Chondrocyte (in vitro differentiated cells): ENCODE measurements around the gene ARHGEF17. TPM values are rescaled to one million over a fixed set of nuclear protein-coding genes. Genes with fewer than 3 reads are reported as not detected.

ENCODE experiments used
- DNase-seq: peaks from one replicate; pipeline ENCODE4 v3.0.0; 2021; ENCODE audit warnings: mixed read lengths, low spot score
- H3K27ac Mint-ChIP-seq: one replicate; pipeline ENCODE4 v1.8.0; 2021; ENCODE audit warnings: mild to moderate bottlenecking, moderate library complexity, mixed read lengths; ENCODE audit not compliant: unreplicated experiment
- H3K27me3 Mint-ChIP-seq: 2 replicates; pipeline ENCODE4 v1.8.0; 2021; ENCODE audit warnings: low read depth, mixed read lengths
- H3K36me3 Mint-ChIP-seq: 2 replicates; pipeline ENCODE4 v1.8.0; 2021; ENCODE audit warnings: low read depth, mixed read lengths
- H3K4me1 Mint-ChIP-seq: 2 replicates; pipeline ENCODE4 v1.8.0; 2021; ENCODE audit warnings: low read depth, mild to moderate bottlenecking, mixed read lengths
- H3K4me3 Mint-ChIP-seq: one replicate; pipeline ENCODE4 v1.8.0; 2021; ENCODE audit warnings: mild to moderate bottlenecking, moderate library complexity, mixed read lengths; ENCODE audit not compliant: unreplicated experiment
- H3K9me3 Mint-ChIP-seq: 2 replicates; pipeline ENCODE4 v1.8.0; 2021; ENCODE audit warnings: low read depth, mixed read lengths
- CTCF ChIP-seq: fragments of 200-600 bp; sonication (generic); IDR thresholded peaks from 2 replicates; pipeline ENCODE4 v1.5.0; 2021; ENCODE audit warnings: antibody characterized with exemption, mild to moderate bottlenecking, moderate library complexity
- total RNA-seq: library from RNA; stranded (reverse); gene quantifications from 3 replicates; pipeline ENCODE4 v1.2.1, GENCODE V29; 2021

Gene ARHGEF17
- total RNA-seq, 1 donor from 2014 or later, result 114 TPM

- no peaks in the 10 kb centered on the region for H3K36me3 Mint-ChIP-seq
- H3K9me3 Mint-ChIP-seq, result no peaks in the 10 kb centered on the region
- peak; percentile 91 for DNase-seq
- H3K4me1 Mint-ChIP-seq, result peaks cover 22% of the 10 kb centered on the region
- no peak overlapping the region for H3K4me3 Mint-ChIP-seq
- H3K27ac Mint-ChIP-seq, result no peak overlapping the region
- H3K27me3 Mint-ChIP-seq, result no peaks in the 10 kb centered on the region
- TF ChIP-seq CTCF, result no peak
Observed at GRCh38 chr11:73392108-73393010, 84.3 kb downstream of the ARHGEF17 start.

GRCh38 chr11:73393011-73393380 lies 84.9 kb downstream of the ARHGEF17 start:
- Mint-ChIP-seq H3K27ac (no peak overlapping the region), H3K27me3 (no peaks in the 10 kb centered on the region), H3K4me1 (peaks cover 16% of the 10 kb centered on the region), H3K9me3 (no peaks in the 10 kb centered on the region), H3K4me3 (no peak overlapping the region), H3K36me3 (no peaks in the 10 kb centered on the region)
- no peak for TF ChIP-seq CTCF
- DNase-seq, result no peak

GRCh38 chr11:73393479-73394415 lies 85.7 kb downstream of the ARHGEF17 start:
- DNase-seq, result peak; percentile 83
- Mint-ChIP-seq H3K4me1 (peaks cover 11% of the 10 kb centered on the region), H3K36me3 (no peaks in the 10 kb centered on the region), H3K9me3 (no peaks in the 10 kb centered on the region), H3K4me3 (no peak overlapping the region), H3K27me3 (no peaks in the 10 kb centered on the region), H3K27ac (no peak overlapping the region)
- peak; percentile 89 for TF ChIP-seq CTCF

GRCh38 chr11:73394416-73395296 lies 86.6 kb downstream of the ARHGEF17 start:
- Mint-ChIP-seq H3K9me3 (no peaks in the 10 kb centered on the region), H3K4me1 (peaks cover 10% of the 10 kb centered on the region), H3K36me3 (no peaks in the 10 kb centered on the region), H3K27me3 (no peaks in the 10 kb centered on the region), H3K4me3 (no peak overlapping the region), H3K27ac (no peak overlapping the region)
- no peak for TF ChIP-seq CTCF
- peak; percentile 93 for DNase-seq
